IMR-90 (cell line): ENCODE data around the gene SLBP. TPM values are rescaled to one million over a fixed set of nuclear protein-coding genes. Genes with fewer than 3 reads are reported as not detected.

Experiments used
- ATAC-seq: fragments of 200-7000 bp; cut with Tn5 transposase; 2 replicates; pipeline ENCODE4 v1.9.1; 2020; ENCODE audit warnings: low read depth, mild to moderate bottlenecking, moderate library complexity
- BruUV-seq: library from RNA; stranded (reverse); fragments of 400-500 nt; replicated peaks from 2 replicates; lab custom pipeline; 2021; lab: Mats Ljungman, UMichigan
- CTCF ChIA-PET: fragments of 300-600 bp; formaldehyde crosslinking; extraction: SDS; loops from one replicate; lab custom pipeline; 2021; ENCODE audit warnings: antibody characterized with exemption; lab: Yijun Ruan, JAX
- POLR2A ChIA-PET: fragments of 300-600 bp; sonication (Branson Sonifier 250); formaldehyde crosslinking; loops from one replicate; lab custom pipeline; 2022; ENCODE audit warnings: antibody characterized with exemption; ENCODE audit not compliant: unreplicated experiment; lab: Charles Lee
- DNase-seq: peaks from one replicate; pipeline ENCODE4 v3.0.0; 2013
- H2AFZ ChIP-seq: replicated peaks from 2 replicates; pipeline ENCODE3; 2013; ENCODE audit warnings: low read length, mild to moderate bottlenecking; ENCODE audit not compliant: poor library complexity
- H2AK5ac ChIP-seq: 2 replicates; pipeline ENCODE4 v1.6.1; 2013; ENCODE audit warnings: low read depth, low read length, inconsistent platforms
- H2AK9ac ChIP-seq: replicated peaks from 2 replicates; pipeline ENCODE3; 2013; ENCODE audit warnings: mild to moderate bottlenecking, low read depth, low read length, moderate library complexity; ENCODE audit not compliant: poor library complexity
- H2BK120ac ChIP-seq: 2 replicates; pipeline ENCODE4 v1.6.1; 2013; ENCODE audit warnings: low read depth, low read length, inconsistent platforms
- H2BK15ac ChIP-seq: 3 replicates; pipeline ENCODE4 v1.6.1; 2013; ENCODE audit warnings: low read depth, low read length, inconsistent platforms
- H2BK20ac ChIP-seq: 2 replicates; pipeline ENCODE4 v1.6.1; 2013; ENCODE audit warnings: low read depth, mild to moderate bottlenecking, inconsistent platforms, low read length, moderate library complexity
- H2BK5ac ChIP-seq: 2 replicates; pipeline ENCODE4 v1.6.1; 2013; ENCODE audit warnings: mild to moderate bottlenecking, low read depth, low read length, inconsistent platforms; ENCODE audit not compliant: poor library complexity, severe bottlenecking
- H3K14ac ChIP-seq: replicated peaks from 2 replicates; pipeline ENCODE4 v1.6.1; 2013; ENCODE audit warnings: low read depth, low read length, inconsistent platforms
- H3K18ac ChIP-seq: 2 replicates; pipeline ENCODE4 v1.6.1; 2013; ENCODE audit warnings: low read depth, low read length, control low read depth
- H3K23ac ChIP-seq: 2 replicates; pipeline ENCODE4 v1.6.1; 2013; ENCODE audit warnings: low read depth, low read length, inconsistent platforms
- H3K27ac ChIP-seq: 2 replicates; pipeline ENCODE4 v1.5.1; 2013; ENCODE audit warnings: mild to moderate bottlenecking, control low read depth, low read length; ENCODE audit not compliant: insufficient read depth
- H3K27me3 ChIP-seq: 2 replicates; pipeline ENCODE4 v1.6.1; 2013; ENCODE audit warnings: low read length; ENCODE audit not compliant: control insufficient read depth, insufficient read depth
- H3K36me3 ChIP-seq: 2 replicates; pipeline ENCODE4 v1.6.1; 2013; ENCODE audit warnings: low read length, mixed read lengths; ENCODE audit not compliant: control insufficient read depth, insufficient read depth
- H3K4ac ChIP-seq: 2 replicates; pipeline ENCODE4 v1.6.1; 2013; ENCODE audit warnings: low read depth, low read length, inconsistent platforms
- H3K4me1 ChIP-seq: 2 replicates; pipeline ENCODE4 v1.6.1; 2013; ENCODE audit warnings: low read length, mixed read lengths; ENCODE audit not compliant: control insufficient read depth, insufficient read depth
- H3K4me2 ChIP-seq: 2 replicates; pipeline ENCODE4 v1.6.1; 2013; ENCODE audit warnings: low read depth, mild to moderate bottlenecking, control low read depth, low read length, moderate library complexity
- H3K4me3 ChIP-seq: 2 replicates; pipeline ENCODE4 v1.5.1; 2013; ENCODE audit warnings: low read depth, mild to moderate bottlenecking, control low read depth, low read length, moderate library complexity; ENCODE audit not compliant: insufficient read depth
- H3K56ac ChIP-seq: 2 replicates; pipeline ENCODE4 v1.6.1; 2013; ENCODE audit warnings: low read length, inconsistent platforms; ENCODE audit not compliant: insufficient read depth; ENCODE audit errors: extremely low read depth
- H3K79me1 ChIP-seq, 2 experiments: 2 replicates each; pipeline ENCODE4 v1.6.1; 2013; ENCODE audit warnings: low read length in 2 of 2, inconsistent platforms in 1 of 2, low read depth in 1 of 2
- H3K9ac ChIP-seq: 2 replicates; pipeline ENCODE4 v1.6.1; 2013; ENCODE audit warnings: low read depth, low read length, control low read depth
- H3K9me1 ChIP-seq: 2 replicates; pipeline ENCODE4 v1.6.1; 2013; ENCODE audit warnings: low read length, inconsistent platforms; ENCODE audit not compliant: insufficient read depth
- H3K9me3 ChIP-seq: 2 replicates; pipeline ENCODE4 v1.6.1; 2013; ENCODE audit warnings: low read length; ENCODE audit not compliant: control insufficient read depth, insufficient read depth
- H4K20me1 ChIP-seq: 2 replicates; pipeline ENCODE4 v1.6.1; 2013; ENCODE audit warnings: low read length, inconsistent platforms; ENCODE audit not compliant: insufficient read depth
- H4K5ac ChIP-seq: 2 replicates; pipeline ENCODE4 v1.6.1; 2013; ENCODE audit warnings: mild to moderate bottlenecking, low read depth, low read length, control low read depth
- H4K8ac ChIP-seq, 2 experiments: 2 replicates each; pipeline ENCODE4 v1.6.1; 2013; ENCODE audit warnings: low read depth in 2 of 2, low read length in 2 of 2, control low read depth in 1 of 2, inconsistent platforms in 1 of 2
- H4K91ac ChIP-seq: 2 replicates; pipeline ENCODE4 v1.6.1; 2013; ENCODE audit warnings: low read depth, low read length, inconsistent platforms; ENCODE audit not compliant: insufficient read depth
- BHLHE40 ChIP-seq: fragments of 150-350 bp; IDR thresholded peaks from 2 replicates; pipeline ENCODE4 v1.6.1; 2016; ENCODE audit warnings: mild to moderate bottlenecking, low read depth, low read length
- CEBPB ChIP-seq: IDR thresholded peaks from 2 replicates; pipeline ENCODE4 v1.6.1; 2012; ENCODE audit warnings: low read depth, low read length, improper control_type of control experiment
- CHD1 ChIP-seq: IDR thresholded peaks from 2 replicates; pipeline ENCODE4 v1.6.1; 2012; ENCODE audit warnings: low read depth, low read length, improper control_type of control experiment
- CTCF ChIP-seq: conservative IDR thresholded peaks from 2 replicates; pipeline ENCODE4 v1.5.1; 2012; ENCODE audit warnings: mild to moderate bottlenecking, low read depth, low read length, improper control_type of control experiment
- ELK1 ChIP-seq: fragments of 150-350 bp; IDR thresholded peaks from 2 replicates; pipeline ENCODE4 v1.6.1; 2016; ENCODE audit warnings: low read depth, mild to moderate bottlenecking, low read length, moderate library complexity, borderline replicate concordance
- FOS ChIP-seq: fragments of 150-350 bp; IDR thresholded peaks from 2 replicates; pipeline ENCODE4 v1.6.1; 2016; ENCODE audit warnings: low read depth, low read length
- MAFK ChIP-seq: IDR thresholded peaks from 2 replicates; pipeline ENCODE4 v1.6.1; 2012; ENCODE audit warnings: low read depth, low read length, improper control_type of control experiment
- MAZ ChIP-seq: IDR thresholded peaks from 2 replicates; pipeline ENCODE4 v1.6.1; 2012; ENCODE audit warnings: low read depth, mild to moderate bottlenecking, low read length, improper control_type of control experiment, moderate library complexity, borderline replicate concordance
- MXI1 ChIP-seq: IDR thresholded peaks from 2 replicates; pipeline ENCODE4 v1.6.1; 2012; ENCODE audit warnings: low read depth, mild to moderate bottlenecking, low read length, moderate library complexity, borderline replicate concordance
- NFE2L2 ChIP-seq: fragments of 150-350 bp; IDR thresholded peaks from 2 replicates; pipeline ENCODE4 v1.6.1; 2016; ENCODE audit warnings: low read depth, mild to moderate bottlenecking, low read length
- POLR2A ChIP-seq: IDR thresholded peaks from 2 replicates; pipeline ENCODE4 v1.6.1; 2012; ENCODE audit warnings: mild to moderate bottlenecking, low read depth, low read length
- RAD21 ChIP-seq: IDR thresholded peaks from 2 replicates; pipeline ENCODE4 v1.6.1; 2012; ENCODE audit warnings: low read length, improper control_type of control experiment
- RCOR1 ChIP-seq: IDR thresholded peaks from 2 replicates; pipeline ENCODE4 v1.6.1; 2012; ENCODE audit warnings: mild to moderate bottlenecking, low read length, improper control_type of control experiment; ENCODE audit not compliant: insufficient replicate concordance
- RFX5 ChIP-seq: IDR thresholded peaks from 2 replicates; pipeline ENCODE4 v1.8.0; 2012; ENCODE audit warnings: low read depth, mild to moderate bottlenecking, low read length, moderate library complexity
- SMC3 ChIP-seq: fragments of 150-350 bp; IDR thresholded peaks from 2 replicates; pipeline ENCODE4 v1.6.1; 2016; ENCODE audit warnings: low read depth, mild to moderate bottlenecking, antibody characterized with exemption, low read length, moderate library complexity
- USF2 ChIP-seq: fragments of 150-350 bp; IDR thresholded peaks from 2 replicates; pipeline ENCODE4 v1.6.1; 2017; ENCODE audit warnings: mild to moderate bottlenecking, antibody characterized with exemption, low read length, low read depth
- WGBS, 2 experiments: methylation state at CpG; one replicate each; pipeline versions ENCODE4 v1.1.5 to v1.1.7; 2013; ENCODE audit warnings: missing lambda C conversion rate in 2 of 2; ENCODE audit not compliant: insufficient read length in 1 of 2; ENCODE audit errors: extremely low coverage in 2 of 2; 5-methylcytosine and 5-hydroxymethylcytosine counted together
- dilution Hi-C: fragments of 300-500 bp; cut with HindIII; formaldehyde crosslinking; loops from one replicate; pipeline ENCODE4 v1.14.3; 2018; ENCODE audit warnings: low sequenced_read_pairs; ENCODE audit not compliant: unreplicated experiment
- in situ Hi-C: fragments of 300-500 bp; cut with MboI; formaldehyde crosslinking; loops from 3 replicates; pipeline ENCODE4 v1.14.3; 2019; ENCODE audit warnings: low sequenced_read_pairs, inconsistent platforms, mixed read lengths
- intact Hi-C: fragments of 100-400 bp; cut with micrococcal nuclease; formaldehyde crosslinking; loops from 2 replicates; pipeline ENCODE4 v1.10.0; 2022
- polyA plus RNA-seq, 3 experiments: library from polyadenylated mRNA; depleted of rRNA; stranded (reverse); fragments of >200 nt; gene quantifications; 2 replicates each; pipeline ENCODE4 v1.2.3, GENCODE V29; 2012; ENCODE audit warnings: low replicate concordance in 1 of 3
- total RNA-seq: library from RNA; depleted of rRNA; stranded (reverse); fragments of >200 nt; gene quantifications from 2 replicates; pipeline ENCODE4 v1.2.3, GENCODE V29; 2012

The SLBP gene
- total and polyA plus RNA-seq, 2 of the 4 experiments (the other 2 are of a cell fraction): 64.9 to 66.1 TPM

DNA sequence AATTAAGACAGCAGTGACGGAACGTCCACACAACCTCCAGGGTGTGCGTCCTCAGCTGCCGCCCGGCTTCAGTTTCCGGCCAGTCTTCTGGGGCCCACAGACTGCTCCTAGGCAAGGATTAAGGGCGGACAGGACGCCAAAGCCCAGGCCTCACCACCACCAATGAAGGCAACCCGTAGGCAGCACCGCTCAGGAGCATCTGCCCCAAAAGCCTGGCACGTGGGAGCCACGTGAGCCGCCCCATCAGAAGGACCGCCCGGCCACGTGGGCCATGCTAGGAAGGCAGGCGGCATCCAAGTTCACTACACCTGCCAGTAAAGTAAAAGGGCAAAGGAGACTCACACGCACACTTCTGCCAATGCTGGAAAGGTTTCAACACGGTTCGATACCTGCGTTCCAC, 42.3 kb downstream of the SLBP start:
- Histone ChIP-seq H3K9me3 (no peaks in the 10 kb centered on the region), H3K56ac (no peak overlapping the region), H2BK5ac (no peak overlapping the region), H3K79me1 (no peaks in the 10 kb centered on the region), H2AK5ac (no peak overlapping the region), H2AFZ (no peak overlapping the region), H4K5ac (no peak overlapping the region), H4K91ac (no peak overlapping the region), H3K27me3 (no peaks in the 10 kb centered on the region), H3K27ac (no peak overlapping the region), H3K4me3 (no peak overlapping the region), H2AK9ac (no peak overlapping the region), H4K8ac (no peak overlapping the region), H3K9me1 (no peaks in the 10 kb centered on the region; the same call in 1 of the 2 replicates), H3K18ac (no peak overlapping the region), H4K20me1 (no peaks in the 10 kb centered on the region), H3K4me2 (no peak overlapping the region), H3K36me3 (no peaks in the 10 kb centered on the region), H2BK120ac (no peak overlapping the region), H2BK15ac (no peak overlapping the region), H3K4ac (no peak overlapping the region), H2BK20ac (no peak overlapping the region), H3K9ac (no peak overlapping the region), H3K14ac (no peak overlapping the region), H3K23ac (no peak overlapping the region), H3K4me1 (no peaks in the 10 kb centered on the region)
- TF ChIP-seq RCOR1 (no peak), CHD1 (no peak), CTCF (no peak), NFE2L2 (no peak), RFX5 (no peak), MXI1 (no peak), ELK1 (no peak), BHLHE40 (no peak), MAZ (no peak), MAFK (no peak), FOS (no peak), RAD21 (no peak), POLR2A (no peak), CEBPB (no peak), SMC3 (no peak), USF2 (no peak)
- CTCF ChIA-PET: no interaction called here
- BruUV-seq: no TSS peak
- POLR2A ChIA-PET: no interaction called here
- DNase-seq (no peak), ATAC-seq (no peak)
- intact Hi-C loops (no loop called here), dilution Hi-C loops (no loop called here), in situ Hi-C loops (no loop called here)
- 93% methylated on average over 14 of the region's 21 CpGs; no CpG with 5 or more reads in 1 of the 2 experiments for WGBS, 2 experiments
